Measurements from ENCODE around the gene WWOX. TPM values are rescaled to one million over a fixed set of nuclear protein-coding genes. Genes with fewer than 3 reads are reported as not detected.

Gene WWOX
- total and polyA plus RNA-seq, 2 of the 4 experiments (the other 2 are of a cell fraction), result 2.7 to 5.4 TPM

GRCh38 chr16:78065319-78065718 is 34.1 kb upstream of the WWOX start:
- Histone ChIP-seq H2BK15ac (ENCODE audit: low read depth, low read length) (no peak overlapping the region), H3K56ac (ENCODE audit: extremely low read depth, insufficient read depth, low read length) (no peak overlapping the region), H3K4me3 (ENCODE audit: insufficient read depth, low read depth, low read length) (no peak overlapping the region), H3K14ac (replicated peaks; ENCODE audit: low read depth, low read length) (no peak overlapping the region), H3K36me3 (ENCODE audit: control insufficient read depth, insufficient read depth, low read length) (no peaks in the 10 kb centered on the region), H3K4me2 (ENCODE audit: low read depth, low read length) (no peak overlapping the region), H3K9me3 (ENCODE audit: control insufficient read depth, insufficient read depth, low read length) (no peaks in the 10 kb centered on the region), H3K4ac (ENCODE audit: low read depth, low read length) (no peak overlapping the region), H3K23ac (ENCODE audit: low read depth, low read length) (no peak overlapping the region), H2BK20ac (ENCODE audit: low read depth, low read length) (no peak overlapping the region), H3K27ac (ENCODE audit: insufficient read depth, low read length) (no peak overlapping the region), H3K79me1 (ENCODE audit: low read depth in 1 of 2, low read length in 2 of 2) (no peaks in the 10 kb centered on the region), H2AFZ (replicated peaks; ENCODE audit: low read length, poor library complexity) (no peak overlapping the region), H3K4me1 (ENCODE audit: control insufficient read depth, insufficient read depth, low read length) (no peaks in the 10 kb centered on the region), H3K18ac (ENCODE audit: low read depth, low read length) (no peak overlapping the region), H4K5ac (ENCODE audit: low read depth, low read length) (no peak overlapping the region), H2BK5ac (ENCODE audit: low read depth, low read length, poor library complexity, severe bottlenecking) (no peak overlapping the region), H3K9me1 (ENCODE audit: insufficient read depth, low read length) (no peaks in the 10 kb centered on the region), H2AK9ac (replicated peaks; ENCODE audit: low read depth, low read length, poor library complexity) (no peak overlapping the region), H4K91ac (ENCODE audit: insufficient read depth, low read depth, low read length) (no peak overlapping the region), H4K20me1 (ENCODE audit: insufficient read depth, low read length) (no peaks in the 10 kb centered on the region), H2BK120ac (ENCODE audit: low read depth, low read length) (no peak overlapping the region), H4K8ac (ENCODE audit: low read depth in 2 of 2, low read length in 2 of 2) (no peak overlapping the region), H2AK5ac (ENCODE audit: low read depth, low read length) (no peak overlapping the region), H3K9ac (ENCODE audit: low read depth, low read length) (no peak overlapping the region), H3K27me3 (ENCODE audit: control insufficient read depth, insufficient read depth, low read length) (no peaks in the 10 kb centered on the region)
- POLR2A ChIA-PET (ENCODE audit: unreplicated experiment), result no interaction called here
- in situ Hi-C loops (cut with MboI; ENCODE audit: low sequenced_read_pairs), result no loop called here
- dilution Hi-C loops (cut with HindIII; ENCODE audit: low sequenced_read_pairs, unreplicated experiment), result no loop called here
- ATAC-seq (ENCODE audit: low read depth) (no peak), DNase-seq (no peak)
- TF ChIP-seq NFE2L2 (IDR thresholded peaks at IDR 0.05; ENCODE audit: low read depth, low read length) (no peak), RCOR1 (IDR thresholded peaks at IDR 0.05; ENCODE audit: insufficient replicate concordance, low read length) (no peak)
- no TSS peak for BruUV-seq (replicated peaks)
- WGBS, 2 experiments (ENCODE audit: extremely low coverage in 2 of 2, insufficient read length in 1 of 2), result 36% methylated on average over 2 of the region's 4 CpGs; no CpG with 5 or more reads in 1 of the 2 experiments
- intact Hi-C loops (cut with micrococcal nuclease), result no loop called here
- CTCF ChIA-PET, result no interaction called here
